Smooth muscle cell of the brain vasculature (primary cell): ENCODE data around the gene IL36A.

Source experiments
- DNase-seq: peaks from one replicate; pipeline ENCODE4 v3.0.0-alpha.2; 2012; ENCODE audit warnings: low read depth, low spot score

IL36A gene

GRCh38 chr2:113002677-113003076 is 2.6 kb upstream of the IL36A start:
- DNase-seq: no peak

- DNase-seq: no peak
Observed at GRCh38 chr2:113007250-113007649, 2.0 kb downstream of the IL36A start.

GRCh38 chr2:113009622-113010021 is 4.4 kb downstream of the IL36A start:
- DNase-seq: no peak

GRCh38 chr2:113010088-113010487 is 4.8 kb downstream of the IL36A start:
- DNase-seq: no peak

- DNase-seq: no peak
Observed at GRCh38 chr2:113011108-113011507, 5.8 kb downstream of the IL36A start.

- no peak for DNase-seq
Observed at GRCh38 chr2:113012436-113013335, 7.4 kb downstream of the IL36A start.

- no peak for DNase-seq
Observed at GRCh38 chr2:113013336-113013661, 8.0 kb downstream of the IL36A start.

GRCh38 chr2:113014067-113014466 is 8.8 kb downstream of the IL36A start:
- DNase-seq: no peak

- no peak for DNase-seq
Observed at GRCh38 chr2:113015042-113015441, 9.8 kb downstream of the IL36A start.

GRCh38 chr2:113015655-113016054 is 10.4 kb downstream of the IL36A start:
- DNase-seq: no peak

GRCh38 chr2:113018509-113018908 is 13.2 kb downstream of the IL36A start:
- DNase-seq: no peak

- DNase-seq: no peak
Observed at GRCh38 chr2:113021312-113021711, 16.1 kb downstream of the IL36A start.

GRCh38 chr2:113024764-113025163 is 19.5 kb downstream of the IL36A start:
- no peak for DNase-seq

- DNase-seq: no peak
Observed at GRCh38 chr2:113025737-113026136, 20.5 kb downstream of the IL36A start.

GRCh38 chr2:113027691-113028090 is 22.4 kb downstream of the IL36A start:
- DNase-seq: no peak

- DNase-seq: no peak
Observed at GRCh38 chr2:113028112-113028511, 22.9 kb downstream of the IL36A start.

GRCh38 chr2:113032737-113033136 is 27.5 kb downstream of the IL36A start:
- DNase-seq: no peak

GRCh38 chr2:113034016-113034415 is 28.8 kb downstream of the IL36A start:
- DNase-seq: no peak

GRCh38 chr2:113036763-113037162 is 31.5 kb downstream of the IL36A start:
- DNase-seq: no peak

- no peak for DNase-seq
Observed at GRCh38 chr2:113038291-113038690, 33.0 kb downstream of the IL36A start.

- DNase-seq: no peak
Observed at GRCh38 chr2:113039158-113039557, 33.9 kb downstream of the IL36A start.

GRCh38 chr2:113039719-113040118 is 34.5 kb downstream of the IL36A start:
- no peak for DNase-seq

GRCh38 chr2:113041871-113042270 is 36.6 kb downstream of the IL36A start:
- DNase-seq: no peak

GRCh38 chr2:113046465-113046864 is 41.2 kb downstream of the IL36A start:
- DNase-seq: no peak
